Calu3 (cell line): ENCODE measurements around the gene ATP8A2. TPM values are rescaled to one million over a fixed set of nuclear protein-coding genes. Genes with fewer than 3 reads are reported as not detected.
"Not testable (repeated sequence)": the region's sequence is repeated elsewhere in the genome, so short reads cannot be mapped to it uniquely, and the experiment has no call there.

Experiments used
- BruUV-seq: library from RNA; stranded (reverse); fragments of 400-500 nt; replicated peaks from 2 replicates; lab custom pipeline; 2021; lab: Mats Ljungman, UMichigan
- CTCF ChIA-PET: fragments of 300-600 bp; sonication (Branson Sonifier 250); formaldehyde crosslinking; loops from one replicate; lab custom pipeline; 2022; ENCODE audit warnings: antibody characterized with exemption; lab: Charles Lee
- DNase-seq: peaks from one replicate; pipeline ENCODE4 v3.0.0; 2022
- H3K27ac Mint-ChIP-seq: one replicate; pipeline ENCODE4 v1.8.0; 2022; ENCODE audit warnings: mixed read lengths; ENCODE audit not compliant: unreplicated experiment
- H3K27me3 Mint-ChIP-seq: one replicate; pipeline ENCODE4 v1.8.0; 2022; ENCODE audit warnings: mixed read lengths; ENCODE audit not compliant: unreplicated experiment
- H3K36me3 Mint-ChIP-seq: one replicate; pipeline ENCODE4 v1.8.0; 2022; ENCODE audit warnings: mild to moderate bottlenecking, moderate library complexity, mixed read lengths; ENCODE audit not compliant: insufficient read depth, unreplicated experiment
- H3K4me1 Mint-ChIP-seq: one replicate; pipeline ENCODE4 v1.8.0; 2022; ENCODE audit warnings: mild to moderate bottlenecking, low read depth, mixed read lengths; ENCODE audit not compliant: unreplicated experiment
- H3K4me3 Mint-ChIP-seq: one replicate; pipeline ENCODE4 v1.8.0; 2022; ENCODE audit warnings: mild to moderate bottlenecking, low read depth, moderate library complexity, mixed read lengths; ENCODE audit not compliant: unreplicated experiment
- H3K9me3 Mint-ChIP-seq: one replicate; pipeline ENCODE4 v1.8.0; 2022; ENCODE audit warnings: low read depth, mixed read lengths; ENCODE audit not compliant: unreplicated experiment
- intact Hi-C: fragments of 100-400 bp; cut with micrococcal nuclease; formaldehyde crosslinking; loops from one replicate; pipeline ENCODE4 v1.10.0; 2022; ENCODE audit not compliant: unreplicated experiment
- total RNA-seq: library from RNA; stranded (reverse); gene quantifications from 2 replicates; pipeline ENCODE4 v1.2.3, GENCODE V29; 2022
- TF ChIP-seq, protein P1 (sequence below): fragments of 200-600 bp; IDR thresholded peaks from one replicate; pipeline ENCODE4 v1.8.0; 2022; ENCODE audit warnings: antibody characterized with exemption; ENCODE audit not compliant: unreplicated experiment

ATP8A2 gene
- total RNA-seq, 1 experiment from 2014 or later = 0.05 TPM

DNA sequence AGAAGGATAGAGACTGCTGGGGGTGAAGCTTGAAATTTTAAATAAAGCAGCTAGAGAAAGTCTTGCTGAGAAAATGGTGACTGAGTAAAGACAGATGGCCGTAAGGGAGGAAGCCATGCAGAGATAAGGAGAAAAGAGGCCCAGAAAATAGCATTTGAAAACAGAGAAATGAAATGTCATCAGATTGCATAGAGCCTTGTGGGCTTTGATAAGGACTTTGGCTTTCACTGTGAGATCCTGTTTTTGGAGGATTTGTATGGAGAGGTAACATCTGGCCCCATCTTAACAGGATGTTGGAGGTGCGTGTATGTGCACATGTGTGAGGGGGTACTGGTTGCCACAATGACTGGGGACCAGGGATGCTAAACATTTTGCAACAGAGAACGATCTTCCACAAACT lies 19.5 kb upstream of the ATP8A2 start:
- H3K9me3 Mint-ChIP-seq = no peaks in the 10 kb centered on the region
- peaks cover 61% of the 10 kb centered on the region for H3K27me3 Mint-ChIP-seq
- no peak for DNase-seq
- TF ChIP-seq, protein P1, sequence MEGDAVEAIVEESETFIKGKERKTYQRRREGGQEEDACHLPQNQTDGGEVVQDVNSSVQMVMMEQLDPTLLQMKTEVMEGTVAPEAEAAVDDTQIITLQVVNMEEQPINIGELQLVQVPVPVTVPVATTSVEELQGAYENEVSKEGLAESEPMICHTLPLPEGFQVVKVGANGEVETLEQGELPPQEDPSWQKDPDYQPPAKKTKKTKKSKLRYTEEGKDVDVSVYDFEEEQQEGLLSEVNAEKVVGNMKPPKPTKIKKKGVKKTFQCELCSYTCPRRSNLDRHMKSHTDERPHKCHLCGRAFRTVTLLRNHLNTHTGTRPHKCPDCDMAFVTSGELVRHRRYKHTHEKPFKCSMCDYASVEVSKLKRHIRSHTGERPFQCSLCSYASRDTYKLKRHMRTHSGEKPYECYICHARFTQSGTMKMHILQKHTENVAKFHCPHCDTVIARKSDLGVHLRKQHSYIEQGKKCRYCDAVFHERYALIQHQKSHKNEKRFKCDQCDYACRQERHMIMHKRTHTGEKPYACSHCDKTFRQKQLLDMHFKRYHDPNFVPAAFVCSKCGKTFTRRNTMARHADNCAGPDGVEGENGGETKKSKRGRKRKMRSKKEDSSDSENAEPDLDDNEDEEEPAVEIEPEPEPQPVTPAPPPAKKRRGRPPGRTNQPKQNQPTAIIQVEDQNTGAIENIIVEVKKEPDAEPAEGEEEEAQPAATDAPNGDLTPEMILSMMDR = no peak
- H3K4me1 Mint-ChIP-seq = no peaks in the 10 kb centered on the region
- H3K4me3 Mint-ChIP-seq = no peak overlapping the region
- no peak overlapping the region for H3K27ac Mint-ChIP-seq
- H3K36me3 Mint-ChIP-seq = no peaks in the 10 kb centered on the region
- intact Hi-C loops = no loop called here
- BruUV-seq = no TSS peak
- CTCF ChIA-PET = no interaction called here

DNA sequence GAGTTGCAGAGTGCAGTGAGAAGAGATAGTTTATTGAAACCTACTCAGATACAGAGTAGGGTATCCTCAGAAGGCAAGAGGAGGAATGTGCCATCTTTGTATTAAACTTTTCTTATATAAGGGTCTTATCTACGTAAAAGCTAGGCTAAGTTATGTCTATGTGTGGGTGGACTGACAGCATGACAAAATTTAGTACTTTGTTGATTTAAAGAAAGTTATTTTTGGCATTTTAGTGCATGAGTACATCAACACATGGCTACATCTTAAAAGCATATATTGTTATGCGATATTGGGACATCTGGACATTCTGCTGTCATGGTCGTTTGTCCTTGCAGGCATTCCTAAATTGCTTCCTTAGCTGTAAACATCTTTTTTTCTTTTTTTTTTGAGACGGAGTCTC lies 19.0 kb upstream of the ATP8A2 start:
- H3K36me3 Mint-ChIP-seq = no peaks in the 10 kb centered on the region
- no peak overlapping the region for H3K4me3 Mint-ChIP-seq
- BruUV-seq = no TSS peak
- no peak for DNase-seq
- CTCF ChIA-PET = no interaction called here
- no peak overlapping the region for H3K27ac Mint-ChIP-seq
- H3K4me1 Mint-ChIP-seq = no peaks in the 10 kb centered on the region
- TF ChIP-seq, protein P1 = no peak
- peaks cover 66% of the 10 kb centered on the region for H3K27me3 Mint-ChIP-seq
- H3K9me3 Mint-ChIP-seq = no peaks in the 10 kb centered on the region
- intact Hi-C loops = no loop called here

DNA sequence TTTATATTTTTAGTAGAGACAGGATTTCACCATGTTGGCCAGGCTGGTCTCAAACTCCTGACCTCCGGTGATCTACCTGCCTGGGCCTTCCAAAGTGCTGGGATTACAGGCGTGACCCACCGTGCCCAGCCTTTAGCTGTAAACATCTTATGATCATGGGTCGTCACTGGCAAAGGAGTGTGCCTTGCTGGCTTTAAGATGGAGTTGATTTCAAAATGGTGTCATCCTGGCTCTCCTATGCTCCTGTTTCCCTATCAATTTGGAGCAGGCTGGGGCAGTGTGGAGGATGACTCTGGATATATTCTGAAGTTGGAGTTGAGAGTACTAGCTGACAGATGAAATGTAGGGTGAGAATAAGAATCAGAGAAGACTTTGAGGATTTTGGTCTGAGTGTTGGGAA lies 18.4 kb upstream of the ATP8A2 start:
- BruUV-seq = no TSS peak
- CTCF ChIA-PET = no interaction called here
- TF ChIP-seq, protein P1 = no peak
- Mint-ChIP-seq H3K36me3 (no peaks in the 10 kb centered on the region), H3K27me3 (peaks cover 71% of the 10 kb centered on the region), H3K4me1 (no peaks in the 10 kb centered on the region), H3K4me3 (no peak overlapping the region), H3K9me3 (no peaks in the 10 kb centered on the region), H3K27ac (no peak overlapping the region)
- intact Hi-C loops = no loop called here
- DNase-seq = no peak

DNA sequence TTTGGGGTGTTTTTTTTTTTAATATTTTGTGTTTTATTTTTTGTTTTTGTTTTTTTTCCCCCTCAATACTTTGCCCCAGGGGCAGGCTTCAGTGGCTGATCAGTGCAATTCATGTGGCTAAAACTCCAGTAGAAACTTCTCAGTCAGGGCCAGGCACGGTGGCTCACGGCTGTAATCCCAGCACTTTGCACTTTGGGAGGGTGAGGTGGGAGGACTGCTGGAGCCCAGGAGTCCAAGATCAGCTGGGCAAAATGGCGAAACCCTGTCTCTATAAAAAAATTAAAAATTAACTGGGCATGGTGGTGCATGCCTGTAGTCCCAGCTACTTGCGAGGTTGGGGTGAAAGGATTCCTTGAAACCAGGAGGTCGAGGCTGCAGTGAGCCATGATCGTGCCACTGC lies 17.4 kb upstream of the ATP8A2 start:
- no TSS peak for BruUV-seq
- Mint-ChIP-seq H3K36me3 (no peaks in the 10 kb centered on the region), H3K27me3 (peaks cover 76% of the 10 kb centered on the region), H3K4me3 (no peak overlapping the region), H3K27ac (no peak overlapping the region), H3K9me3 (no peaks in the 10 kb centered on the region), H3K4me1 (no peaks in the 10 kb centered on the region)
- DNase-seq = no peak
- CTCF ChIA-PET = no interaction called here
- intact Hi-C loops = no loop called here
- TF ChIP-seq, protein P1 = no peak

DNA sequence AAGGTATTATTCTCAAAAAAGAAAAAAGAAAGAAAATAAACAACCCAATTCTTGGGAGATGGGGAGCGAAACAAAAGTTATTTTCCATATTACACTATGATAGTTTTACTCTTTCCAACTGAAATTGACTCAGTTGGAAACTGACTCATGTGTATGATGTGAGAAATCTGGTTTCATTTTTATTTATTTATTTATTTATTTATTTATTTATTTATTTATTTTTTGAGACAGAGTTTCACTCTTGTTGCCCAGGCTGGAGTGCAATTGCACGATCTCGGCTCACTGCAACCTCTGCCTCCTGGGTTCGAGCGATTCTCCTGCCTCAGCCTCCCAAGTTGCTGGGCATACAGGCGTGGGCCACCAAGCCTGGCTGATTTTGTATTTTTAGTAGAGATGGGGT lies 11.3 kb upstream of the ATP8A2 start:
- H3K4me1 Mint-ChIP-seq, BruUV-seq, DNase-seq, H3K9me3 Mint-ChIP-seq, H3K27ac Mint-ChIP-seq, CTCF ChIA-PET, intact Hi-C loops, H3K36me3 Mint-ChIP-seq, H3K4me3 Mint-ChIP-seq: not testable (repeated sequence)
- H3K27me3 Mint-ChIP-seq = peaks cover 33% of the 10 kb centered on the region
